ENCODE data around the gene LAMC1. TPM values are rescaled to one million over a fixed set of nuclear protein-coding genes. Genes with fewer than 3 reads are reported as not detected.

Gene LAMC1
- polyA plus RNA-seq, 1 donor (not counting 4 experiments of a cell fraction or from before 2014, with no cell fraction given) = 66.6 TPM

- DNase-seq (ENCODE audit: low read depth, low spot score) = no peak
- Histone ChIP-seq H2AFZ (ENCODE audit: control insufficient read depth, low read length) (no peak overlapping the region), H4K20me1 (ENCODE audit: control insufficient read depth, extremely low read depth, insufficient read depth, low read length) (peaks cover 10% of the 10 kb centered on the region), H3K9me1 (ENCODE audit: control insufficient read depth, extremely low read depth, insufficient read depth, low read length) (no peaks in the 10 kb centered on the region), H3K79me2 (ENCODE audit: control insufficient read depth, insufficient read depth, low read length) (peaks cover 48% of the 10 kb centered on the region), H3K36me3 (ENCODE audit: control insufficient read depth in 2 of 2, extremely low read depth in 1 of 2, insufficient read depth in 2 of 2, low read length in 2 of 2) (peaks cover 0 to 4% of the 10 kb centered on the region in 2 experiments), H3K9me3 (ENCODE audit: control insufficient read depth, low read depth, low read length) (no peaks in the 10 kb centered on the region), H3K4me3 (ENCODE audit: control insufficient read depth in 2 of 3, extremely low read depth in 1 of 3, insufficient read depth in 2 of 3, low read depth in 1 of 3, low read length in 3 of 3) (no peak overlapping the region), H3K27me3 (ENCODE audit: control insufficient read depth, extremely low read depth, insufficient read depth, low read length) (no peaks in the 10 kb centered on the region), H3K9ac (ENCODE audit: control insufficient read depth, extremely low read depth, insufficient read depth, low read length) (peak overlapping the region; percentile 34), H3K27ac (ENCODE audit: control insufficient read depth, insufficient read depth, low read length) (peak overlapping the region; percentile 88), H3K4me1 (ENCODE audit: control insufficient read depth, extremely low read depth, insufficient read depth, low read length) (peaks cover 43% of the 10 kb centered on the region), H3K4me2 (ENCODE audit: control insufficient read depth, extremely low read depth, insufficient read depth, low read depth, low read length) (peak overlapping the region; percentile 76)
- dilution Hi-C loops (cut with MboI; ENCODE audit: extremely low pct_ligation_motif_present, low sequenced_read_pairs) = no loop called here
- no peak for FAIRE-seq
- TF ChIP-seq EZH2 (IDR thresholded peaks at IDR 0.05; ENCODE audit: low read length) (no peak), CTCF (optimal IDR thresholded peaks at IDR 0.05 in 1 of 3, IDR thresholded peaks at IDR 0.05 in 1 of 3, conservative IDR thresholded peaks at IDR 0.05 in 1 of 3; ENCODE audit: extremely low read depth in 1 of 3, insufficient read depth in 2 of 3, low read length in 3 of 3) (no peak)
Measured at GRCh38 chr1:183030053-183030452, 6.8 kb downstream of the LAMC1 start.

- H2AFZ ChIP-seq (ENCODE audit: control insufficient read depth, low read length) = no peak overlapping the region
- peaks cover 0 to 8% of the 10 kb centered on the region in 2 experiments for H3K36me3 ChIP-seq (ENCODE audit: control insufficient read depth in 2 of 2, extremely low read depth in 1 of 2, insufficient read depth in 2 of 2, low read length in 2 of 2)
- no peak overlapping the region for H3K4me3 ChIP-seq (ENCODE audit: control insufficient read depth in 2 of 3, extremely low read depth in 1 of 3, insufficient read depth in 2 of 3, low read depth in 1 of 3, low read length in 3 of 3)
- no peaks in the 10 kb centered on the region for H3K9me1 ChIP-seq (ENCODE audit: control insufficient read depth, extremely low read depth, insufficient read depth, low read length)
- peaks cover 10% of the 10 kb centered on the region for H4K20me1 ChIP-seq (ENCODE audit: control insufficient read depth, extremely low read depth, insufficient read depth, low read length)
- peaks cover 37% of the 10 kb centered on the region for H3K79me2 ChIP-seq (ENCODE audit: control insufficient read depth, insufficient read depth, low read length)
- TF ChIP-seq EZH2 (IDR thresholded peaks at IDR 0.05; ENCODE audit: low read length) = no peak
- no peak for TF ChIP-seq CTCF (optimal IDR thresholded peaks at IDR 0.05 in 1 of 3, IDR thresholded peaks at IDR 0.05 in 1 of 3, conservative IDR thresholded peaks at IDR 0.05 in 1 of 3; ENCODE audit: extremely low read depth in 1 of 3, insufficient read depth in 2 of 3, low read length in 3 of 3)
- H3K27me3 ChIP-seq (ENCODE audit: control insufficient read depth, extremely low read depth, insufficient read depth, low read length) = no peaks in the 10 kb centered on the region
- no peak overlapping the region for H3K4me2 ChIP-seq (ENCODE audit: control insufficient read depth, extremely low read depth, insufficient read depth, low read depth, low read length)
- no peak for FAIRE-seq
- no peaks in the 10 kb centered on the region for H3K9me3 ChIP-seq (ENCODE audit: control insufficient read depth, low read depth, low read length)
- H3K4me1 ChIP-seq (ENCODE audit: control insufficient read depth, extremely low read depth, insufficient read depth, low read length) = peaks cover 32% of the 10 kb centered on the region
- H3K27ac ChIP-seq (ENCODE audit: control insufficient read depth, insufficient read depth, low read length) = no peak overlapping the region
- dilution Hi-C loops (cut with MboI; ENCODE audit: extremely low pct_ligation_motif_present, low sequenced_read_pairs) = no loop called here
- DNase-seq (ENCODE audit: low read depth, low spot score) = no peak
- H3K9ac ChIP-seq (ENCODE audit: control insufficient read depth, extremely low read depth, insufficient read depth, low read length) = no peak overlapping the region
Measured at GRCh38 chr1:183032122-183032921, 9.1 kb downstream of the LAMC1 start.

Measured in keratinocyte (primary cell).